ENCODE results near the gene TCF12.

Gene TCF12

DNA sequence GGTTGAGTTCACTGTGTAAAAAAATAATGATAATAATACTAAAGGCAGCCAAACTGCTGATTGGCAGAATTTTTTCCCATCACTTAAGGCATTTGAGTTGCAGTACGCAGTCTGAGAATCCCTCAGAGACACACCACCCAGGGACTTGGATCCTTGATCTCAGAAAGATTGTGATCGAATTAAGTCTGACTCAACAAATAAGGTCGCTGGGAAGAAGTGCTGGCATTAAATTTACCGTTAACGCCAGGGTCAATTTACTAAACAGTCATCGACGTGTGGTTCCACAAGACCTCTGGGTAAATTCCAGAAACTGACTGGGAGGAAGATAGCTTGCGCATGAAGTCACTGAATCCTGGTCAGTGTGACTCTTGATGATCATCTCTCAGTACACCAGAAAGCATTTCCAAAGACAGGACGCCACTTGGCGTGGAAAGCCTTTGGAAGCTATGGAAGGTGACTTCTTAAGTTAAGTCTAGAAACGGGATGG lies 409.6 kb downstream of the TCF12 start:
- DNase-seq = no peak

DNA sequence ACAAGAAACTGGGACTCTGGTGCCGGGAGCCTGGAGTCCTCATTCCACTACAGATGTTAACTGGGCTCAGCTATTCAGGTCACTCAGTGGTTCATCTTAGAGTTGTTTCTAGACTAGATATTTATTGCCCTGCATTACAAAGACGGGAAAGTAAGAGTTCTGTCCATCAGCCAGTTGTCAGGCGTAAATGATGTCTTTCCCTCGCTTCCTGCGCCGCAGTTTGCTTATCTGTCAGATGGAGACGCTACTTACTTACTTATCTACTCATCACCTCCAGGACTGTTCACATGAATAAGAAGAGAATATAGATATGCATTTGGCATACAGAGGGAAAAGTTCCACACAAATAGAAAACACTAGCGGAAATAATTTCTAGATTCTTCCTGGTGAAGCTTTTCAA lies 410.0 kb downstream of the TCF12 start:
- DNase-seq = no peak

DNA sequence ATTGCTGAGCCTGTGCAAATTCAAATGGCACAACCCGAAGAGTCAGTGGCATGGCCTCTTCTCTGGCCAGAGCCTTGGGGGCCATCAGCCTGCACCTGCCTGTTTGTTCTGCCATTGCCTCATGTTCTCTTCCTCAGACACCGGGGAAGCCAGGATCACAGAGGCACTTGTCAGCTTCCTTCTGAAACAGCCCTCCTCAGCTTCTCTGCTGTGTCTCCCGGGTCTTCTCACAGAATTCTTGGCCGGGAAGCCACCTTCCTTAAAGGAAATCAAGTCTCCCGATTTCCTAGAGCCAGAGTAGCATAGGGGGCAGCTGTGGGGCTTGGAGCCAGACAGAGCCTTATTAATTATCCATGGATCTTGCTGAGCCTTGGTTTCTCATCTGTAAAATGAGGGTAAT lies 410.5 kb downstream of the TCF12 start:
- no peak for DNase-seq

DNA sequence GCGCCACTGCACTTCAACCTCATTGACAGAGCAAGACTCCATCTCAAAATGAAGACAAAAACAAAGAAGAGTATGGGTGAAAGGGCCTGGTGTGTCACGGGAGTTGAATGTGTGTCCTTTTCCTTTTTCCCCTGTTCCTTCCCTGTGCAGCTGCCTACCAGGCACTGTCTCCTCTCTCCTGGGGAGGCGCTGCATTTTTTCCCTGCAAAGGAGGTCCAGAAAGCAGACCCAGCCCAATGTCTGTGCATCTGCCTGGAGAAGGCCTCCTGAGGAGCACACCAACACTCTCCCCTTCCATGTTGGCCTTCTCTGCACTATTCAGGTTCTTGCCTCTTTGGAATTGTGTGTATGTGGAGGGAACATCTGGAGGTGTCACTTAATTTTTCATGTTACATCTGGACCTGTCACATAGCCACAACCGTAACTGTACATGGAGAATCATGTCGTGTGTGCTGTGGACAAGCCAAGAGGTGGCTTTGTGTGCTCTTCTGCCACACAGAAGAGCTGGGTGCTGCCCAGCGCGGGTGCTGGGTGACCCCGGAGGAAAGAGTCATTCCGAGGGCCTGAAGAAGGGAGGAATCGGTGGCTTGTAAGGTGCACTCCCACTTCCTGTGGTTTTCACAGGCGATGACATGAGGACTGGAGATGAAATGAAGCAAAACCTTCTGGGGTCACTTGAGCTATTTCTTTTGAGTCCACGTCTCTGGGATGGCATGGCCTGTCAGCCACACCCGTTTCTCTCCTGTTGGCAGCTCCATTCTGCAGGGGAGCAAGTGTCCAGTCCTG lies 411.3 kb downstream of the TCF12 start:
- no peak for DNase-seq

DNA sequence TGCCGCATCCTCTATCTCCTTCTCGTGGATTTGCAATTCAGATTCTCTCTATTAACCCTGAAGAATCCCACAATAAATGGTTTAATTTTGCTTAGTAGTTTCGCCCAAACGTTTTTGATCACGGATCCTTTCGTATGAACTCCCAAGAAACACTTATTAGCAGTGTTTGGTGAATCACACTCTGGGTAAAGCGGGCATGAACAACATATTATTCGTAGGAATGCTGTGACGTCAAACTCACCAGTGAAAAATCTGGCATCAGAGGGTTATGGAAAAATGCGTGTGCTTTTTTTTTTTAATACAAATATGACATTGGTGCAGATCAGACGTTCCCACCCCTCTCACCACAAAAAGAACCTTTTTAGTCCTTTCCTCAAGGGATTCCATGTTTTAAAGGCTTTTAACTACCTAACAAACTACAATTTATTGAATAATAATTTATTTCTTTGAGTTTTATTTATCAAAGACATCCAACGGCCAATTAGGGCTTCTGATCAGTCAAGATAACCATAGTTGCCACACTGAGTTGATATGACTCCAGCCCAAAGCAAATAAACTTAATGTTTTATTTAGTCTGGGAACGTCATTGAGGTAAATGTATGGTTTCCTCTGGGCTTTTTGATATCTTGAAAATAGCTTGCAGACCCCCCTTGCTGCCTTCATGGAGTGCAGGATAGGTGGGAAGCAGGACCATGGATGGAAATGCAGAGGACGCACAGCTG lies 412.3 kb downstream of the TCF12 start:
- no peak for DNase-seq

DNA sequence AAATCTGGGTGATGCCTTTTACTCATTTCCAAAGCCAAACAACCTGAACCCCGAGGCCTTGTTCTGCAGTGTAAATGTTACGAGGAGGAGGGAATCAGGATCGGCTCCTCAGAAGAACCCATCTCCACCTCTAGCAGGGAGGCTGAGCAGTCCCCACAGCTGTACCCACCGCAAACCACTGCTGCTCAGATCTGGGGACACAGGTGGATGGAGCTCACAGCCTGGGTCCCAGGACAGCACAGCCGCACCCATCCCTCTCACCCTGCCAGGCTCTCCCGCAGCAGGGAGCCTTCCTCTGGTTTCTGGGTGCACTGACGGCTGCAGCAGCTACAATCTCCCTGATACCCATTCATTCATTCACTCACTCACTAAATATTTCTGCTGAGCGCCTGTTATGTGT lies 413.9 kb downstream of the TCF12 start:
- no peak for DNase-seq

DNA sequence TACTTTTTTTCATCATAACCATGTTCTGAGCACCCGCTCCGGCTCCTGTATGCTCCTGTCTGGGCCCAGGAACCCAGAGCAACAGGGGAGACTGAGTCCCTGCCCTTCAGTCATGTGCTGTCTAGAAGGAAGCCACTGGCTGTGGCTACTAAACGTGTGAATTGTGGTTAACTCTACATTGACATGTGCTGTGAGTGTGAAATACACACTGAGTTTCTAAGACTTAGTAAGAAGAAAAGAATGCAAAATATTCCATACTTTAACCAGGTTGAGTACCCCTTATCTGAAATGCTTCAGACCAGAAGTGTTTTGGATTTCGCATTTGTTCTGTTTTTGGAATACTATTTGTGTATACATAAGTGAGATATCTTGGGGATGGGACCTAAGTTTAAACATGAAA lies 415.0 kb downstream of the TCF12 start:
- no peak for DNase-seq

DNA sequence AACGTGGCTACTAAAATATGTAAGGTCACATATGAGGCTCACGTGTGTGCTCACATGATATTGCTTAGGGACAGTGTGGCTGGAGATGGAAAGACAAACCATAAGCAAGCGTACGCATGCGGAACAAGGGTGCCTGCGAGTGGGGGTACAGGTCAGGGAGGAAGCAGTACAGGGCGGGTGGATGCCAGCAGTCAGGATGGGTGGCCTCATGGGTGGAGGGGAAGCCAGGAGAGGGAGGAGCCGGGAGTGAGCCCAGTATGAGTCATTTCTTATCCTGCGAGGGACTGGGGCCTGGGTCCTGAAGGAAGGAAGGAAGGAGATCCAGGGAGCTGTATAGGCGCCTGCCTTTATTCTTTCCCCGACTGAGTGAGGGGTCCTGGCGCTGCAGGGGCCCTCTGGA lies 415.8 kb downstream of the TCF12 start:
- no peak for DNase-seq

DNA sequence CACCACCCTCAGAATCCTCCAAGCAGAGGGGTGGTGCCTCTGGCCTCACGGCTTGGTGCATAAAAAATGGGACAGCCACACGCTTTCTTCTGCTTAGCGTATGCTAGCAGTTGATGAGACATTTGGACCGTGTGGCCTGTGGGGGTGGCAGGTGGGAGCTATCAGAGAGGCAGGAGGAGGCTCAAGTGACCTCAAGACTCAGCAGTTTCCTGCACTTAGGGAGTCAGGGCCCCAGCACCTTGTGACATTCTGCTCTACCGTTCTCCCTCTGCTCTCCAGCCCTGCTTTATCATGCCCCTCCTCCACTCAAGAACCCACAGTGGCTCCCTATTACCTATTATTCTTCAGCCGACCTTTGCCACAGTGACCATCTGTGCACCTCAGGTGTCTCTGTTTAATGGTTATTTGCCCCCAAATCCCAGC lies 416.9 kb downstream of the TCF12 start:
- DNase-seq = no peak

DNA sequence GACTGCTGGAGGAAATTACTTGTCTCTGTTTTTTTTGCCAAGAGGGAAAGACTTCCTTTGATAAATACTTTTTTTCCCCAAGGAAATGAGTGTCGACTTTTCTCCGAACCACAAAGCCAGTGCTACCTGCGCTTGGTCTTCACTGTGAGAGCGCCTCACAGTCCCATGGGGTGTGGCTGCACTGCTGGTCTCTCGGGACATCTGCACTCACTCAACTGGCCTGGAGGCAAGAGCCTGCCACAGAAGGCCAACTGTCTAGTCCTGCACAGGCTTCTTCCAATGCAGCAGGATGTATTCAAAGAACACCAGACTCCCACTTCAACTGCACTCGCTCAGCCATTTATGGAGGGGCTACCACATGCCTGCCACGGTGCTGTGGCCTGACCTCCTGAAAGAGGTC lies 417.3 kb downstream of the TCF12 start:
- no peak for DNase-seq

DNA sequence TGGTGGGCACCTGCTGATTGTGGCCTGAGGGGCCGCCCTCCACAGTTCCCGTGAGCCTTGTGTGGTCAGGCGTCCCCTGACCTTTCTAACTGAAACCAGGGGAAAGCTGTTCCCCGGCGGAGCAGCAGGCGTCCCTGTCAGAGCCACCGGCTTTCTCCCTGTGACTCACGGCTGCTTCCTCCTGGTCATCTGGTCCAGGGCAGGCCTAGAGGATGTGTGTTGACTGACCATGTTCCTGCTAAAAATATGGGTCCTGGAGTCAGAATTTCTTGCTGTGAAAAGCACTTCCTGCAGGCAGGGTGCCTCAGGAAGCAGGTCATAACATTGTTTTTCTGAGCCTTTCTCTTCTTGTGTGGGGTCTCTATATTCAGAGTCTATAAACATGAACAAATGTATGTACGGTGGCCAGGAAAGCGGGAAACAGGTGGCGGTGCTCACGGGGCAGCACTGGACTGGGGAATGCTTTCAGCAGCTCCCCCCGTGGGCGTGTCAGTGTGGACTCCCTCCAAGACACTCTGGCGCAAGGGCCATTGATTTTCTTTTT lies 419.5 kb downstream of the TCF12 start:
- no peak for DNase-seq

DNA sequence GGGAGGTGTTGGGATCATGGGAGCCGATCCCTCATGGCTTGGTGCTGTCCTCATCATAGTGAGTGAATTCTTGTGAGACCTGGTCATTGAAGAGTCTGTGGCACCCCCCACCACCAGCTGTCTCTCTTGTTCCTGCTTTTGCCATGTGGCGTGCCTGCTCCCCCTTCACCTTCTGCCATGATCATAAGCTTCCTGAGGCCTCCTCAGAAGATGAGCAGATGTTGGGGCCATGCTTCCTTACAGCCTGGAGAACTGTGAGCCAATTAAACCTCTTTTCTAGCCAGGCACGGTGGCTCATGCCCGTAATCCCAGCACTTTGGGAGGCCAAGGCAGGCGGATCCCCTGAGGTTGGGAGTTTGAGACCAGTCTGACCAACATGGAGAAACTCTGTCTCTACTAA lies 420.9 kb downstream of the TCF12 start:
- DNase-seq = no peak

Data from stimulated activated CD4-positive, alpha-beta T cell treated with anti-CD3 and anti-CD28 coated beads, Interleukin-2, amount 100 ng/mL, for 24 hours (primary cell).